Suprapubic skin (tissue), 3 donors: ENCODE results near the gene GNAS-AS1.

Experiments
- EP300 ChIP-seq: sonication (generic); formaldehyde crosslinking; IDR thresholded peaks from one replicate; pipeline ENCODE4 v1.6.1; 2017; ENCODE audit warnings: antibody characterized with exemption
- TF ChIP-seq, protein P1 (sequence below), 2 donors: fragments of 200-600 bp in 1 of 2; fragments of 450-650 bp in 1 of 2; sonication (generic) in 1 of 2; IDR thresholded peaks; one replicate each; pipeline ENCODE4 v1.5.1; 2016 to 2019; ENCODE audit warnings: antibody characterized with exemption in 2 of 2, mild to moderate bottlenecking in 1 of 2, moderate library complexity in 1 of 2

DNA sequence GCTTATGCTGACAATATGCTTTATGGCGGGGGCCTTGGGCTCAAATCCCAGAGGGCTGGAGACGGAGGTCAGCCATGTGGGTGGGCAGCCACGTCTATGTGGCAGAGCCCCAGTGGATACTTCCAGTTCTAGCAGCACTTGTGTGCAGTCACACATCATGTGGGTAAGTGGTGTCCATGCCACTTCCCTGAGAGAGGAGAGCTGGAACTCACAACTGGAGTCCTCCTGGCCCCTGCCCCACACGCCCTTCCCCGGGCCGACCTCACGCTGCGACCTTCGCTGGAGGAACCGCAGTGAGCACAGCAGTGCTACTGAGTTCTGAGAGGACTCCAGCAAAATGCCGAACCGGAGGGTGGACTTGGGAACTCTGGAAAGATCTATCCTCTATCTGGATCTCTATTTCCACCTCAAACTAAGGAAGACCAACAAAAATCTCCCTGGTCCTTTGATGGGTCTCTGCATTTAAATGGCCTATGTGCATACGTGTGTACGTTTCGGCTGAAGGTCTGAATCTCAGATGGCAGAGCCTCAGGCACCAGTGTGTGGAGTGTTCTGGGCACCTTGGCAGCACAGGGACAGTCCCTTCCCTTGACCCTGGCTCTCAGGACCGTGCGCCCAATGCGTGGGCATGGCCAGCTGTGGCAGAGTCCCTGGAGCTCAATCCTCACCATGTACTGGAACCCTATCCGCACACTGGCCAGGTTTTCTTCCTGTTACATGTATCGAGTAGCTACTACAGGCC, 55.4 kb downstream of the GNAS-AS1 start:
- TF ChIP-seq, protein P1, sequence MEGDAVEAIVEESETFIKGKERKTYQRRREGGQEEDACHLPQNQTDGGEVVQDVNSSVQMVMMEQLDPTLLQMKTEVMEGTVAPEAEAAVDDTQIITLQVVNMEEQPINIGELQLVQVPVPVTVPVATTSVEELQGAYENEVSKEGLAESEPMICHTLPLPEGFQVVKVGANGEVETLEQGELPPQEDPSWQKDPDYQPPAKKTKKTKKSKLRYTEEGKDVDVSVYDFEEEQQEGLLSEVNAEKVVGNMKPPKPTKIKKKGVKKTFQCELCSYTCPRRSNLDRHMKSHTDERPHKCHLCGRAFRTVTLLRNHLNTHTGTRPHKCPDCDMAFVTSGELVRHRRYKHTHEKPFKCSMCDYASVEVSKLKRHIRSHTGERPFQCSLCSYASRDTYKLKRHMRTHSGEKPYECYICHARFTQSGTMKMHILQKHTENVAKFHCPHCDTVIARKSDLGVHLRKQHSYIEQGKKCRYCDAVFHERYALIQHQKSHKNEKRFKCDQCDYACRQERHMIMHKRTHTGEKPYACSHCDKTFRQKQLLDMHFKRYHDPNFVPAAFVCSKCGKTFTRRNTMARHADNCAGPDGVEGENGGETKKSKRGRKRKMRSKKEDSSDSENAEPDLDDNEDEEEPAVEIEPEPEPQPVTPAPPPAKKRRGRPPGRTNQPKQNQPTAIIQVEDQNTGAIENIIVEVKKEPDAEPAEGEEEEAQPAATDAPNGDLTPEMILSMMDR (IDR thresholded peaks at IDR 0.05), result no peak
- no peak for TF ChIP-seq EP300
